GM12891 (cell line): ENCODE results near the gene CDK19.

ENCODE experiments used
- POLR2A ChIP-seq: IDR thresholded peaks from 2 replicates; pipeline ENCODE4 v1.6.1; 2011; ENCODE audit warnings: low read depth, low read length, control low read depth
- POLR2AphosphoS5 ChIP-seq: IDR thresholded peaks from 2 replicates; pipeline ENCODE4 v1.6.1; 2011; ENCODE audit warnings: low read depth, low read length, control low read depth
- SPI1 ChIP-seq: IDR thresholded peaks from 2 replicates; pipeline ENCODE4 v1.6.1; 2011; ENCODE audit warnings: low read depth, low read length, control low read depth

GRCh38 chr6:110561008-110561396 lies 254.3 kb downstream of the CDK19 start:
- TF ChIP-seq POLR2A (no peak), SPI1 (no peak), POLR2AphosphoS5 (no peak)
